Measurements from ENCODE around the gene FBXO11. TPM values are rescaled to one million over a fixed set of nuclear protein-coding genes. Genes with fewer than 3 reads are reported as not detected.

FBXO11 gene
- total and polyA plus RNA-seq, 7 donors = 16.3 to 39.4 (median 31.0) TPM

DNA sequence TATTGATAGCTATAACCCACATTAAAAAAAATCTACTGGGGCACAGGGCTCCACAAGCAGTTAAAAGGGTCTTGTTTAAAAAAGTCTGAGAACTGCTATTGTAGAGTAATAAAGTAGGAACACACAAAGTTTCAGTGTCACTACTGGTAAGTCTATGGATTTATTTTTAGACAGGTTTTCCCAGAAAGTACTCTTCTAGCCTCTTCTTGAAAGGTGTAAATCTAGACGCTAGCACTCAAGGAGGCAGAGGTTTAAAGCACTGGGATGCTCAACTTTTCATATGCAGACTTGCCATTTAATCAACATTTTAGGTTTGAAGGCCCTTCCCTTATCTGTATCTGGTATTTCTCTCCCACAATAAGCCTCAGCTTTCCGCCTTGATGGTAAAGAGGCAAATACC, 33.4 kb downstream of the FBXO11 start:
- Histone ChIP-seq H3K36me3 (ENCODE audit: insufficient read depth in 1 of 2, low read depth in 1 of 2) (no peaks in the 10 kb centered on the region), H3K27me3 (ENCODE audit: insufficient read depth in 3 of 3, low read length in 2 of 3) (no peaks in the 10 kb centered on the region), H3K27ac (no peak overlapping the region), H3K4me3 (no peak overlapping the region), H3K9me3 (no peaks in the 10 kb centered on the region), H3K4me1 (peaks cover 25% of the 10 kb centered on the region)
- intact Hi-C loops (cut with DNase I) = no loop called here
- ATAC-seq = no peak
- TF ChIP-seq, protein P1, sequence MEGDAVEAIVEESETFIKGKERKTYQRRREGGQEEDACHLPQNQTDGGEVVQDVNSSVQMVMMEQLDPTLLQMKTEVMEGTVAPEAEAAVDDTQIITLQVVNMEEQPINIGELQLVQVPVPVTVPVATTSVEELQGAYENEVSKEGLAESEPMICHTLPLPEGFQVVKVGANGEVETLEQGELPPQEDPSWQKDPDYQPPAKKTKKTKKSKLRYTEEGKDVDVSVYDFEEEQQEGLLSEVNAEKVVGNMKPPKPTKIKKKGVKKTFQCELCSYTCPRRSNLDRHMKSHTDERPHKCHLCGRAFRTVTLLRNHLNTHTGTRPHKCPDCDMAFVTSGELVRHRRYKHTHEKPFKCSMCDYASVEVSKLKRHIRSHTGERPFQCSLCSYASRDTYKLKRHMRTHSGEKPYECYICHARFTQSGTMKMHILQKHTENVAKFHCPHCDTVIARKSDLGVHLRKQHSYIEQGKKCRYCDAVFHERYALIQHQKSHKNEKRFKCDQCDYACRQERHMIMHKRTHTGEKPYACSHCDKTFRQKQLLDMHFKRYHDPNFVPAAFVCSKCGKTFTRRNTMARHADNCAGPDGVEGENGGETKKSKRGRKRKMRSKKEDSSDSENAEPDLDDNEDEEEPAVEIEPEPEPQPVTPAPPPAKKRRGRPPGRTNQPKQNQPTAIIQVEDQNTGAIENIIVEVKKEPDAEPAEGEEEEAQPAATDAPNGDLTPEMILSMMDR (IDR thresholded peaks at IDR 0.05) = no peak
- WGBS, 3 donors = 77 to 87% (median 85%) methylated on average over 2 of the region's 2 CpGs
- DNase-seq = no peak

DNA sequence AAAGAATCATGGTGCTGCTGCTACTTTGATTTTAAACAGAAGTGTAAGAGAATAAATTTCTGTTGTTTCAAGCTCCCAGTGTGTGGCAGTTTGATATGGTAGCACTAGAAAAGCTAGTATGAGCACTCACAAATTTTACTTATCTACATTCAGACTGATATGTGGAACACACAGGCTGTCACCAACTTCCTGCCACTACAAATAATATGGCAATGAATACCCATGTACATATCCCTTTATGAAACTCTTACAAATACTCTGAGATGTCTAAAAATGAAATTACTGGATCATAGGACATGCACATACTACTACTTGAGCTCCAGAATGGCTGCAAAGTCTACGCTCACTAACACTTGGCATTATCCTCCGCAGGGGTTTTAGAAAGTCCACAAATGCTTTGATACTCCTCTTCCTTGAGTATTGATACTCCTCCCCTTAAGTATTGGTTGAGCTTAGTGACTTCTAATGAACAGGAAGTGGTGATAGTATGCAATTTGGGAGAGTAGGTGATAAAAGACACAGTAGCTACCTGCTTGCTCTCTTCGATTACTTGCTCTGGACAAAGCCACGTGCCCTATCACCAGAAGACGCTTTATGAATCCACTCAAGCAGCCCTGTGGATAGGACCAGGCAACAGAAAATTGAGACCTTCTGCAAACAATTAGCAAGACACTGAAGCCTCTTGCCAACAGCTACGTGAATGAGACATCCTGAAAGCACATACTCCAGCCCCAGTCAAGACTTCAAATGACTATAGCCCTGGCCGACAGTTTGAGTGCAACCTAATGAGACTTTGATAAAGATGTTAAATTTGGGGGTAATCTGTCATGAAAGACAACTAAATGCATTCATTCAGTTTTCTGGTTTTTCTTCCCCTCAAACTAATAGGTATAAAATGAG, 35.4 kb downstream of the FBXO11 start:
- TF ChIP-seq, protein P1 (IDR thresholded peaks at IDR 0.05) = no peak
- H3K4me1 ChIP-seq = peaks cover 35% of the 10 kb centered on the region
- ATAC-seq (no peak), DNase-seq (no peak)
- H3K4me3 ChIP-seq = no peak overlapping the region
- no peak overlapping the region for H3K27ac ChIP-seq
- no peaks in the 10 kb centered on the region for H3K36me3 ChIP-seq (ENCODE audit: insufficient read depth in 1 of 2, low read depth in 1 of 2)
- H3K9me3 ChIP-seq = no peaks in the 10 kb centered on the region
- intact Hi-C loops (cut with DNase I) = no loop called here
- 86 to 93% (median 88%) methylated on average over 7 of the region's 7 CpGs for WGBS, 3 donors
- H3K27me3 ChIP-seq (ENCODE audit: insufficient read depth in 3 of 3, low read length in 2 of 3) = no peaks in the 10 kb centered on the region

DNA sequence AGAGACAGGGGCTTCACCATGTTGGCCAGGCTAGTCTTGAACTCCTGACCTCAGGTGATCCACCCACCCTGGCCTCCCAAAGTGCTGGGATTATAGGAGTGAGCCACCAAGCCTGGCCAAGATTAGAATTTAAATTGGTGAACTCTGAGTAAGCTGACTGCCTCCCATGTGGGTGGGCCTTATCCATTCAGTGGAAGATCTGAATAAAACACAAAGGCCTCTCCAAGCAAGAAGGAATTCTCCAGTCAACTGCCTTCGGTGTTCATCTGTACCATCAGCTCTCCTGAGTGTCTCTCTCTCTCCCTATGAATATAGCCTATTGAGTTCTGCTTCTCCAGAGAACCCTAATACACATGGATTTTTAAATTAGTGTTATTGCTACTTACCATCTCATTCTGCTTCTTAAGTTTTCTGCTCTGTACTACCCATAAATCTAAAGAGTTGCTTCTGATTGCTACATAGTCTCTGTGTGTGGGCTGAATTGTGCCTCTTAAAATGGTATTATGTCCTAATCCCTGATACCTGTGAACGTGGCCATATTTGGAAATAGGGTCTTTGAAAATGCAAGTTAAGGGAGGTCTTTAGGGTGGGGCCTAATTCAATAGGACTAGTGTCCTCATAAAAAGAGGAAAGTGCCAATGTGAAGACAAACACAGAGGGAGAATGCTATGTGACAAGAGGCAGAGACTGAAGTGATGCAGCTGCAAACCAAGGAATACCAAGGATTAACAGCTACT, 36.3 kb downstream of the FBXO11 start:
- DNase-seq = no peak
- Histone ChIP-seq H3K27me3 (ENCODE audit: insufficient read depth in 3 of 3, low read length in 2 of 3) (no peaks in the 10 kb centered on the region), H3K9me3 (no peaks in the 10 kb centered on the region), H3K27ac (peak overlapping the region; percentile 26), H3K4me1 (peaks cover 35% of the 10 kb centered on the region), H3K4me3 (no peak overlapping the region), H3K36me3 (ENCODE audit: insufficient read depth in 1 of 2, low read depth in 1 of 2) (no peaks in the 10 kb centered on the region)
- 84 to 89% (median 86%) methylated on average over 2 of the region's 2 CpGs for WGBS, 3 donors
- TF ChIP-seq, protein P1 (IDR thresholded peaks at IDR 0.05) = no peak
- no peak for ATAC-seq
- intact Hi-C loops (cut with DNase I) = no loop called here

DNA sequence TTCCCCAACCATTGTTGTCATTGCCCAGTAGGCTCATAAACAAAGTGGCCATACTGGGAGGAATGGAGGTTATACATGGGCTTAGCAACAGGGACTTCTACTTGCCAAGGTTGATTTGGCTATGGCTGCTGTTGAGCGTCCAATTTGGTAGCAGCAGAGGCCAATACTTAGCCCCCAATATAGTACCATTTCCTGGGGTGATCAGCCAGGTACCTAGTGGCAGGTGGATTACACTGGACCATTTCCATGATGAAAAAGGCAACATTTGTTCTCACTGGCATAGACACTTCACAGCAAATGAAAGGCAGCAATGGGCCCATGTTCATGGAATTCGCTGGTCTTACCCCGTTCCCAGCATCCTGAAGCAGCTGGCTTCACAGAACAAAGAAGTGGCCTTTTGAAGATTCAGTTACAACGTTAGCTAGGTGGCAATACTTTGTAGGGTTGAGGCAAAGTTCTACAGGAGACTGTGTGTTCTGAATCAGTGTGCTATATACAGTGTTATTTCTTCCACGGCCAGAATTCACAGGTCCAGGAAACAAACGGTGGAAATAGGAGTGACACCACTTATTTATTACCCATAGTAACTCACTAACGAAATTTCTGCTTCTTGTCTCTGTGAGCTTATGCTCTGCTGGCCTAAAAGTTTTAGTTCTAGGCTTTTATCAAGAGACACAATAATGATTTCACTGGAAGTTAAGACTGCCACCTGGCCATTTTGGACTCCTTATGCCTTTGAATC, 37.5 kb downstream of the FBXO11 start:
- H3K4me3 ChIP-seq = no peak overlapping the region
- no peaks in the 10 kb centered on the region for H3K9me3 ChIP-seq
- TF ChIP-seq, protein P1 (IDR thresholded peaks at IDR 0.05) = no peak
- peaks cover 35% of the 10 kb centered on the region for H3K4me1 ChIP-seq
- DNase-seq (no peak), ATAC-seq (peak in 3 of 4 donors; percentile 42 to 81 (median 78))
- intact Hi-C loops (cut with DNase I) = no loop called here
- no peaks in the 10 kb centered on the region for H3K27me3 ChIP-seq (ENCODE audit: insufficient read depth in 3 of 3, low read length in 2 of 3)
- 52 to 64% (median 52%) methylated on average over 7 of the region's 7 CpGs for WGBS, 3 donors
- no peaks in the 10 kb centered on the region for H3K36me3 ChIP-seq (ENCODE audit: insufficient read depth in 1 of 2, low read depth in 1 of 2)
- peak overlapping the region; percentile 26 for H3K27ac ChIP-seq

Data from psoas muscle (tissue), 8 donors.